Measurements from ENCODE around the gene DNAH11. TPM values are rescaled to one million over a fixed set of nuclear protein-coding genes. Genes with fewer than 3 reads are reported as not detected.

DNAH11 gene
- total and polyA plus RNA-seq, 4 donors, result 0.05 to 0.50 (median 0.11) TPM

- H3K9me3 ChIP-seq (ENCODE audit: control insufficient read depth in 4 of 4, low read length in 3 of 4), result no peaks in the 10 kb centered on the region
- no peak for DNase-seq (ENCODE audit: low spot score)
- no peaks in the 10 kb centered on the region for H3K4me1 ChIP-seq (ENCODE audit: control insufficient read depth in 4 of 4, insufficient read depth in 4 of 4, low read length in 3 of 4)
- 87% methylated on average over 5 of the region's 5 CpGs for WGBS
- H3K27me3 ChIP-seq (ENCODE audit: control insufficient read depth in 4 of 4, insufficient read depth in 4 of 4, low read length in 3 of 4), result no peaks in the 10 kb centered on the region
- H3K9ac ChIP-seq (ENCODE audit: low read depth in 1 of 2, low read length in 2 of 2), result no peak overlapping the region
- TF ChIP-seq HNF4G (IDR thresholded peaks at IDR 0.05), result no peak
- no peak for TF ChIP-seq FOXA2 (IDR thresholded peaks at IDR 0.05)
- no peak for TF ChIP-seq REST (IDR thresholded peaks at IDR 0.05)
- TF ChIP-seq SP1 (IDR thresholded peaks at IDR 0.05), result no peak
- TF ChIP-seq JUND (IDR thresholded peaks at IDR 0.05), result no peak
- TF ChIP-seq HNF4A (conservative IDR thresholded peaks at IDR 0.05), result no peak
- no peak for TF ChIP-seq RAD21 (IDR thresholded peaks at IDR 0.05)
- TF ChIP-seq FOXA1 (IDR thresholded peaks at IDR 0.05), result no peak
- TF ChIP-seq GABPA (IDR thresholded peaks at IDR 0.05 in 1 of 2, conservative IDR thresholded peaks at IDR 0.05 in 1 of 2), result no peak
- no peak overlapping the region for H3K27ac ChIP-seq (ENCODE audit: low read depth in 1 of 2, low read length in 2 of 2)
- H3K4me3 ChIP-seq (ENCODE audit: low read depth in 1 of 3, low read length in 3 of 3), result no peak overlapping the region
- H3K36me3 ChIP-seq (ENCODE audit: control insufficient read depth in 4 of 4, insufficient read depth in 3 of 4, low read depth in 1 of 4, low read length in 3 of 4), result peaks cover 5 to 34% (median 16%) of the 10 kb centered on the region in 4 donors
Measured at GRCh38 chr7:21908746-21909145, 365.9 kb downstream of the DNAH11 start.

GRCh38 chr7:21910253-21910652 lies 367.4 kb downstream of the DNAH11 start:
- WGBS, result 88% methylated on average over 6 of the region's 6 CpGs
- H3K36me3 ChIP-seq (ENCODE audit: control insufficient read depth in 4 of 4, insufficient read depth in 3 of 4, low read depth in 1 of 4, low read length in 3 of 4), result peaks cover 1 to 23% (median 15%) of the 10 kb centered on the region in 4 donors

More at GRCh38 chr7:21910253-21910652, 367.4 kb downstream of the DNAH11 start:
- DNase-seq (ENCODE audit: low spot score), result no peak
- Histone ChIP-seq H3K4me1 (ENCODE audit: control insufficient read depth in 4 of 4, insufficient read depth in 4 of 4, low read length in 3 of 4) (no peaks in the 10 kb centered on the region), H3K9ac (ENCODE audit: low read depth in 1 of 2, low read length in 2 of 2) (no peak overlapping the region), H3K27me3 (ENCODE audit: control insufficient read depth in 4 of 4, insufficient read depth in 4 of 4, low read length in 3 of 4) (no peaks in the 10 kb centered on the region), H3K4me3 (ENCODE audit: low read depth in 1 of 3, low read length in 3 of 3) (no peak overlapping the region), H3K27ac (ENCODE audit: low read depth in 1 of 2, low read length in 2 of 2) (no peak overlapping the region), H3K9me3 (ENCODE audit: control insufficient read depth in 4 of 4, low read length in 3 of 4) (no peaks in the 10 kb centered on the region)
- TF ChIP-seq RXRA (IDR thresholded peaks at IDR 0.05) (no peak), ZBTB33 (IDR thresholded peaks at IDR 0.05) (no peak), FOXA2 (IDR thresholded peaks at IDR 0.05) (no peak)
- TF ChIP-seq, protein P1, sequence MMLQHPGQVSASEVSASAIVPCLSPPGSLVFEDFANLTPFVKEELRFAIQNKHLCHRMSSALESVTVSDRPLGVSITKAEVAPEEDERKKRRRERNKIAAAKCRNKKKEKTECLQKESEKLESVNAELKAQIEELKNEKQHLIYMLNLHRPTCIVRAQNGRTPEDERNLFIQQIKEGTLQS (IDR thresholded peaks at IDR 0.05), result no peak

Data from liver (tissue), 9 donors.